CD4-positive, alpha-beta memory T cell (primary cell): ENCODE results near the gene ZNF580. TPM values are rescaled to one million over a fixed set of nuclear protein-coding genes. Genes with fewer than 3 reads are reported as not detected.

Experiments
- CTCF ChIA-PET: fragments of 350-600 bp; sonication (Branson Sonifier 250); formaldehyde crosslinking; loops from one replicate; lab custom pipeline; 2021; ENCODE audit warnings: inconsistent platforms; ENCODE audit not compliant: partially characterized antibody; lab: Charles Lee
- POLR2A ChIA-PET: fragments of 350-600 bp; sonication (Branson Sonifier 250); formaldehyde crosslinking; loops from one replicate; lab custom pipeline; 2021; ENCODE audit not compliant: partially characterized antibody; lab: Charles Lee
- DNase-seq, 5 donors: peaks; one replicate each; pipeline versions ENCODE4 v3.0.0 to v3.0.0-alpha.2; 2020 to 2022; ENCODE audit warnings: mixed read lengths in 1 of 5
- H3K27ac ChIP-seq: one replicate; pipeline ENCODE4 v1.7.0; 2013; ENCODE audit warnings: low read depth, low read length
- H3K27me3 ChIP-seq: 2 replicates; pipeline ENCODE4 v1.7.0; 2013; ENCODE audit warnings: mild to moderate bottlenecking, low read length, moderate library complexity; ENCODE audit not compliant: insufficient read depth
- H3K36me3 ChIP-seq: 2 replicates; pipeline ENCODE4 v1.7.0; 2013; ENCODE audit warnings: mild to moderate bottlenecking, low read length, moderate library complexity; ENCODE audit not compliant: insufficient read depth
- H3K4me1 ChIP-seq: 2 replicates; pipeline ENCODE4 v1.7.0; 2013; ENCODE audit warnings: mild to moderate bottlenecking, low read length, moderate library complexity; ENCODE audit not compliant: insufficient read depth
- H3K4me3 ChIP-seq, 2 donors: one replicate each; pipeline ENCODE4 v1.7.0; 2013; ENCODE audit warnings: low read length in 2 of 2, mild to moderate bottlenecking in 1 of 2
- H3K9me3 ChIP-seq, 2 donors: one replicate each; pipeline ENCODE4 v1.7.0; 2013; ENCODE audit warnings: low read length in 2 of 2, control low read depth in 1 of 2; ENCODE audit not compliant: control insufficient read depth in 1 of 2
- H3K27ac Mint-ChIP-seq, 7 donors: one replicate each; pipeline ENCODE4 v1.8.0; 2020 to 2021; ENCODE audit warnings: mixed read lengths in 7 of 7, mild to moderate bottlenecking in 6 of 7, inconsistent platforms in 3 of 7, moderate library complexity in 3 of 7
- H3K27me3 Mint-ChIP-seq, 2 donors: one replicate each; pipeline ENCODE4 v1.8.0; 2020 to 2021; ENCODE audit warnings: mixed read lengths in 2 of 2
- H3K36me3 Mint-ChIP-seq, 2 donors: one replicate each; pipeline ENCODE4 v1.8.0; 2020 to 2021; ENCODE audit warnings: mixed read lengths in 2 of 2, inconsistent platforms in 1 of 2, mild to moderate bottlenecking in 1 of 2
- H3K4me1 Mint-ChIP-seq, 4 donors: one replicate each; pipeline ENCODE4 v1.8.0; 2020 to 2021; ENCODE audit warnings: mixed read lengths in 4 of 4, mild to moderate bottlenecking in 1 of 4
- H3K4me3 Mint-ChIP-seq, 8 donors: one replicate each; pipeline ENCODE4 v1.8.0; 2020 to 2021; ENCODE audit warnings: mixed read lengths in 8 of 8, mild to moderate bottlenecking in 7 of 8, moderate library complexity in 6 of 8, inconsistent platforms in 3 of 8
- H3K9me3 Mint-ChIP-seq, 8 donors: one replicate each; pipeline ENCODE4 v1.8.0; 2020 to 2021; ENCODE audit warnings: mixed read lengths in 8 of 8, mild to moderate bottlenecking in 5 of 8, inconsistent platforms in 3 of 8, moderate library complexity in 1 of 8
- intact Hi-C: fragments of 100-400 bp; cut with micrococcal nuclease; formaldehyde crosslinking; loops from one replicate; pipeline ENCODE4 v1.15.1; 2023
- polyA plus RNA-seq, 2 donors: library from polyadenylated mRNA; unstranded; fragments of 300-500 nt; fragmentation: Illumina TruSeq; gene quantifications; one replicate each; pipeline ENCODE4 v1.2.3, GENCODE V29; 2021
- total RNA-seq, 2 experiments: library from RNA; stranded (reverse); gene quantifications; one replicate each; pipeline ENCODE4 v1.2.3, GENCODE V29; 2021

The ZNF580 gene
- total and polyA plus RNA-seq, 4 experiments from 2014 or later = 7.2 to 105 (median 55.2) TPM

DNA sequence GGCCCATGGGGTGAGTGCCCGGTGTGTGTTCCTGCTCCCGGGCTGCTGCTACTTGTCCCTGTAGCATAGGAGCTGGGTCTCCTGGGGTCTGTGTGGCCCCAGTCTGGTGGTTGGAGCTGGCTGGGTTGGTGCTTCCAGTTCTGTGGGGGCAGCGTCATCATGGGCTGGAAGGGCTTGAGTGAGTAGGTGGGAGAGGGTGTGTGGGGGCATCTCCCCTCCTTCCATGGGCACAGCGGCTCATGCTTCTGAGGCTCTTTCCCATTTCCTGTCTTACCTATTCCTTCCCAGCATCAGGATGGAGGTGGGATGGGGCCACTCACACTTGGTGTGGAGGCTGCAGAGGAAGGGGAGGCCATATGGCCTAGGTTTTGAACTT is 26.2 kb downstream of the ZNF580 start:
- no peak overlapping the region for H3K27ac ChIP-seq
- Mint-ChIP-seq H3K36me3 (peaks cover 34 to 74% of the 10 kb centered on the region in 2 donors), H3K27ac (peak overlapping the region in 1 of 7 donors; percentile 48), H3K9me3 (peaks cover 0 to 6% (median 0%) of the 10 kb centered on the region in 8 donors), H3K4me3 (no peak overlapping the region), H3K4me1 (peaks cover 10 to 68% (median 23%) of the 10 kb centered on the region in 4 donors), H3K27me3 (no peaks in the 10 kb centered on the region)
- POLR2A ChIA-PET = interaction anchor here (2.0 to 3.3 kb wide), 2 partner anchors 10 to 12 kb away, joined by 7 to 19 read pairs; partner anchors contain the start of gene U2AF2
- intact Hi-C loops = no loop called here
- no peaks in the 10 kb centered on the region for H3K27me3 ChIP-seq
- H3K36me3 ChIP-seq = peaks cover 84% of the 10 kb centered on the region
- no peak overlapping the region for H3K4me3 ChIP-seq
- CTCF ChIA-PET = no interaction called here
- H3K4me1 ChIP-seq = peaks cover 22% of the 10 kb centered on the region
- H3K9me3 ChIP-seq = no peaks in the 10 kb centered on the region
- DNase-seq = no peak

DNA sequence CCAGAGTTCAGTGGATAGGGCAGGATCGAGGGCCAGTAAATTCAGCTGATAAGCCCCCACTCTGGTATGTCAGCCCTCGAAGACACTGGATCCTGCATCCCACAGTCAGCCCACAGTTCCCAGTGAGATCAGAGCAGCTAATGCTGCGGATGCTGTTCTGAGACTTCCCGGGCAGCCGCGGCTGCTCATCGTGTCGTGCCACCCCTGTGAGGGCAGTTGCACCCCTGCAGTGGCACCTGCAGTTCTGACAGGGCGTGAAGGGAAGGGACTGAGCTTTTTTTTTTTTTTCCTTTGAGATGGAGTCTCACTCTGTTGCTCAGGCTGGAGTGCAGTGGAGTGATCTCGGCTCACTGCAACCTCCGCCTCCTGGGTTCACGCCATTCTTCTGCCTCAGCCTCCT is 26.7 kb downstream of the ZNF580 start:
- CTCF ChIA-PET = no interaction called here

DNA sequence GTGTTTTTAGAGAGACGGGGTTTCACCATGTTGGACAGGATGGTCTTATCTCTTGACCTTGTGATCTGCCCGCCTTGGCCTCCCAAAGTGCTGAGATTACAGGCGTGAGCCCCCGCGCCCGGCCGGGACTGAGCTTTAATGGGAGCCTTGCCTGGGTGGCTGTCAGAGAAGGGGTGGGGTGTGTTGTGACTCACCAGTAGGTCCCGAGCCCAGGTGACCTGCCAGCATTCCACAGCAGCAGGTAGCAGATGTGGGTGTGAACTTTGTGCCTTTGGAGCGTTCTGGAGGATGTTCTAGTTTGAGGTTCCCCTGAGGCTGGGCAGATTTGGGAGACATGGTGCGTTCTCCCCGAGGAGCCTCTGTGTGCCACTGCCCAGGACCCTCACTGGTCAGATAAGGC is 27.2 kb downstream of the ZNF580 start:
- peaks cover 7 to 65% (median 19%) of the 10 kb centered on the region in 4 donors for H3K4me1 Mint-ChIP-seq
- POLR2A ChIA-PET = interaction anchor here (2.0 to 3.3 kb wide), 2 partner anchors 11 to 13 kb away, joined by 7 to 19 read pairs; partner anchors contain the start of gene U2AF2
- H3K27ac Mint-ChIP-seq = no peak overlapping the region

More for the DNA sequence above, 26.7 kb downstream of the ZNF580 start:
- Histone ChIP-seq H3K36me3 (peaks cover 78% of the 10 kb centered on the region), H3K4me3 (no peak overlapping the region), H3K4me1 (peaks cover 22% of the 10 kb centered on the region), H3K27ac (no peak overlapping the region), H3K27me3 (no peaks in the 10 kb centered on the region), H3K9me3 (no peaks in the 10 kb centered on the region)
- Mint-ChIP-seq H3K27ac (no peak overlapping the region), H3K4me1 (peaks cover 10 to 68% (median 24%) of the 10 kb centered on the region in 4 donors), H3K4me3 (no peak overlapping the region), H3K36me3 (peaks cover 36 to 76% of the 10 kb centered on the region in 2 donors), H3K27me3 (no peaks in the 10 kb centered on the region), H3K9me3 (peaks cover 0 to 6% (median 0%) of the 10 kb centered on the region in 8 donors)
- DNase-seq = no peak
- POLR2A ChIA-PET = interaction anchor here (2.0 to 3.3 kb wide), 2 partner anchors 10 to 13 kb away, joined by 7 to 19 read pairs; partner anchors contain the start of gene U2AF2
- intact Hi-C loops = no loop called here

DNA sequence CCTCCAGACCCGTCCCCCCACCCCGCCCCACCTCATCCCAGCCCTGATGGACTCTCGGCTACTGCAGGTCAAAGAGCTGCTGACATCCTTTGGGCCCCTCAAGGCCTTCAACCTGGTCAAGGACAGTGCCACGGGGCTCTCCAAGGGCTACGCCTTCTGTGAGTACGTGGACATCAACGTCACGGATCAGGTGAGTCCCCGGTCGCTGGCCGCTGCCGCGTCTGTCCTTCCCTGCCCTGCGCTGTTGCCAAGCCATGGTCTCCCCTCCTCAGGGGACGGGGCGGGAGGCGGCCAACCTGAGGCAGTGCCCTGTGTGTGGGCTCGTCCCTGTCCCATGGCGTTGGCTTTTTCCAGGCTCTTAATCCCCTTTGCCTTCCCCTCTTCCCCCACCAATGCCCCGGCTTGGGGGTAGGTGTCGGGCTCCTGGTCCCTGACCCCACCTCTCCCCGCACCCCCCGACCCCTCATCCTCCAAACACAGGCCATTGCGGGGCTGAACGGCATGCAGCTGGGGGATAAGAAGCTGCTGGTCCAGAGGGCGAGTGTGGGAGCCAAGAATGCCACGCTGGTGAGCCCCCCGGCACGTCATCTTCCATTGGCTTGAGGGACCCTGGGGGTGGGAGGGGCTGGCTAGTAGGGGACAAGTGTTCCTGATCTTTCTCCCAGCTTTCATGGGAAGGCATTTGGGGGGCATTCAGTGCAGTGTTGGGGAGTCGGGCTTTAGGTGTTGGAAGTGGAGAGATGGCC is 28.0 kb downstream of the ZNF580 start:
- intact Hi-C loops = no loop called here
- Histone ChIP-seq H3K4me3 (no peak overlapping the region), H3K27me3 (no peaks in the 10 kb centered on the region), H3K4me1 (peaks cover 22% of the 10 kb centered on the region), H3K36me3 (peaks cover 72% of the 10 kb centered on the region), H3K9me3 (no peaks in the 10 kb centered on the region), H3K27ac (no peak overlapping the region)
- CTCF ChIA-PET = no interaction called here
- peak in 1 of 5 donors; percentile 24 for DNase-seq
- Mint-ChIP-seq H3K4me3 (no peak overlapping the region), H3K27me3 (no peaks in the 10 kb centered on the region), H3K27ac (peak overlapping the region in 2 of 7 donors; percentile 22 to 63), H3K9me3 (peaks cover 0 to 3% (median 0%) of the 10 kb centered on the region in 8 donors), H3K36me3 (peaks cover 31 to 72% of the 10 kb centered on the region in 2 donors), H3K4me1 (peaks cover 6 to 67% (median 18%) of the 10 kb centered on the region in 4 donors)
- POLR2A ChIA-PET = interaction anchor here (1.1 to 3.3 kb wide), 2 partner anchors 12 to 14 kb away, joined by 4 to 19 read pairs; partner anchors contain the start of gene U2AF2

More for the DNA sequence above, 27.2 kb downstream of the ZNF580 start:
- no peak for DNase-seq
- H3K9me3 ChIP-seq = no peaks in the 10 kb centered on the region
- intact Hi-C loops = no loop called here
- H3K4me3 ChIP-seq = no peak overlapping the region
- H3K36me3 Mint-ChIP-seq = peaks cover 31 to 72% of the 10 kb centered on the region in 2 donors
- H3K9me3 Mint-ChIP-seq = peaks cover 0 to 6% (median 0%) of the 10 kb centered on the region in 8 donors
- peaks cover 74% of the 10 kb centered on the region for H3K36me3 ChIP-seq
- no peak overlapping the region for H3K4me3 Mint-ChIP-seq
- H3K27me3 Mint-ChIP-seq = no peaks in the 10 kb centered on the region
- CTCF ChIA-PET = no interaction called here
- no peak overlapping the region for H3K27ac ChIP-seq
- no peaks in the 10 kb centered on the region for H3K27me3 ChIP-seq
- H3K4me1 ChIP-seq = peaks cover 22% of the 10 kb centered on the region

DNA sequence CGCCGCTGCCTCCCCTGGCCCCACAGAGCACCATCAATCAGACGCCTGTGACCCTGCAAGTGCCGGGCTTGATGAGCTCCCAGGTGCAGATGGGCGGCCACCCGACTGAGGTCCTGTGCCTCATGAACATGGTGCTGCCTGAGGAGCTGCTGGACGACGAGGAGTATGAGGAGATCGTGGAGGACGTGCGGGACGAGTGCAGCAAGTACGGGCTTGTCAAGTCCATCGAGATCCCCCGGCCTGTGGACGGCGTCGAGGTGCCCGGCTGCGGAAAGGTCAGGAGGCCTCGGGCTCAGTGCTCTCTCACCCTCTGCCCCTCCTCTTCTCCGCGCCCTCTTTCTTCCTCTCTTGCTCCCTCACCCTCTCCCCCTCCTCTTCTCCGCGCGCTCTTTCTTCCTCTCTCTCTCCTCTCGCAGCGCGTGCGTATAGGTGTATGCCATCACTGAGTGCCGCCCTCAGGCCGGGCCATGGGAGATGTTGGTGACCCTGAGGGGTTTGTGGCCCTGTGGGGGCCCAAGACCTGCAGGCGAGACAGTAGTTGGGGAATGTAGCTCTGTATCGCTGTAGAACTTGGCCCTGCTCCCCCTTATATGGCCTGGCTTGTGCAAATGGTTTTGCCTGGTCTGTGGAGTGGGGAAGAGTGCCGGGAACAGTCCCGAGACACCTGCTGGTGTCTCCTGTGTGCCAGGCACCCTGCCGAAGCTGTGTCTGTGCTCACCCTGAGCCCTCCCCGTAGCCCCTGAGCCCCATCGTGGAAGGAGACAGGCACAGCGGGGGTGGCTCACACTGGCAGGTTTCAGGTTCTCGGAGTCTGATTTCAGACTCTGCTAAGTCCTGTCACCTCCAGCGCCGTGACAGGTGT is 28.8 kb downstream of the ZNF580 start:
- CTCF ChIA-PET = no interaction called here
- Mint-ChIP-seq H3K27me3 (no peaks in the 10 kb centered on the region), H3K4me1 (peaks cover 8 to 59% (median 19%) of the 10 kb centered on the region in 4 donors)

DNA sequence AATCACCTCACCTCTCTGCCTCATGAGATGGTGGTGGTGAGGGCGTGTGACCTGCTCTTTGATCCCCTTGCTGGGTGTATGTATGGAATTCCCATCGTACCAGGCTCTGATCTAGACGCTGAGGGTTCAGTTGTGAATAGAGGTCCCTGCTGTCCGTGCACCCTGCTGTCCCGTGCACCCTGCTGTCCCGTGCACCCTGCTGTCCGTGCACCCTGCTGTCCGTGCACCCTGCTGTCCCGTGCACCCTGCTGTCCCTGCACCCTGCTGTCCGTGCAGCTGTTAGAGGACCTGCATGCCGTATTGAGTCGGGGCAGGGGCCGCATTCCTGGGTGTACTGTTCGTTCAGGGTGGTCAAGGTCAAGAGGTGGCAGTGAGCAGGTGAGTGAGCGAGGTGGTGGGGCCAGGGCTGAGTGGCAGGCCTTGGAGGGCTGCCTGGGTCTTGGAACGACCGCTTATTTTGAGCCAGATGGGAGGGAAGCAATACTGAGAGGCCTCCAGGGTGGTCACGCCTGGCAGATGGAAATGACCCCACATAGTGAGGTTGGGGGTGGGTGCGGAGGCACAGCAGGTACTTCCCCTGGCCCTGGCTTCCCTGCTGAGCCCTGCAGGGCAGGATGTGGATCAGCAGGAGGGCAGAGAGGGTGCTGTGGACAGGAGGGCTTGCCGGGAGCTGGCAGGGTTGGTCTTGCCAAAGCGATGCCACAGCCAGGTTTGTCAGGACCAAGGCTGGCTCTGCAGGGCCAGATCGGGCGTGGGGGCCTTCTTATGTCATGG is 29.7 kb downstream of the ZNF580 start:
- peaks cover 9 to 61% (median 21%) of the 10 kb centered on the region in 4 donors for H3K4me1 Mint-ChIP-seq
- intact Hi-C loops = no loop called here
- peaks cover 23 to 64% of the 10 kb centered on the region in 2 donors for H3K36me3 Mint-ChIP-seq

More for the DNA sequence above, 28.8 kb downstream of the ZNF580 start:
- Mint-ChIP-seq H3K36me3 (peaks cover 27 to 66% of the 10 kb centered on the region in 2 donors), H3K27ac (peak overlapping the region in 2 of 7 donors; percentile 22 to 63), H3K4me3 (no peak overlapping the region), H3K9me3 (peaks cover 0 to 3% (median 0%) of the 10 kb centered on the region in 8 donors)
- no peak overlapping the region for H3K27ac ChIP-seq
- H3K9me3 ChIP-seq = no peaks in the 10 kb centered on the region
- POLR2A ChIA-PET = interaction anchor here (1.1 kb wide), 1 partner anchor 15 kb away, joined by 4 read pairs; the partner anchor contains the start of gene U2AF2
- intact Hi-C loops = no loop called here
- H3K36me3 ChIP-seq = peaks cover 63% of the 10 kb centered on the region
- H3K27me3 ChIP-seq = no peaks in the 10 kb centered on the region
- H3K4me1 ChIP-seq = peaks cover 27% of the 10 kb centered on the region
- H3K4me3 ChIP-seq = no peak overlapping the region
- peak in 1 of 5 donors; percentile 31 for DNase-seq

More for the DNA sequence above, 29.7 kb downstream of the ZNF580 start:
- no peak overlapping the region for H3K4me3 ChIP-seq
- H3K27ac Mint-ChIP-seq = peak overlapping the region in 4 of 7 donors; percentile 25 to 94 (median 55)
- peak overlapping the region in 2 of 8 donors; percentile 35 to 49 for H3K4me3 Mint-ChIP-seq
- peak in 1 of 5 donors; percentile 28 for DNase-seq
- no peak overlapping the region for H3K27ac ChIP-seq
- ChIA-PET CTCF (interaction anchor here (1.4 to 1.9 kb wide), 4 partner anchors 11 to 38 kb away, joined by 3 to 11 read pairs (median 8); partner anchors contain the start of gene U2AF2), POLR2A (interaction anchor here (1.2 to 1.5 kb wide), 2 partner anchors 14 to 581 kb away, joined by 3 to 12 read pairs; no protein-coding TSS in a partner anchor)
- peaks cover 27% of the 10 kb centered on the region for H3K4me1 ChIP-seq
- H3K27me3 ChIP-seq = no peaks in the 10 kb centered on the region
- H3K36me3 ChIP-seq = peaks cover 59% of the 10 kb centered on the region
- H3K9me3 ChIP-seq = no peaks in the 10 kb centered on the region
- peaks cover 0 to 1% (median 0%) of the 10 kb centered on the region in 8 donors for H3K9me3 Mint-ChIP-seq
- H3K27me3 Mint-ChIP-seq = no peaks in the 10 kb centered on the region
